Measurements from ENCODE around the gene COIL.

DNA sequence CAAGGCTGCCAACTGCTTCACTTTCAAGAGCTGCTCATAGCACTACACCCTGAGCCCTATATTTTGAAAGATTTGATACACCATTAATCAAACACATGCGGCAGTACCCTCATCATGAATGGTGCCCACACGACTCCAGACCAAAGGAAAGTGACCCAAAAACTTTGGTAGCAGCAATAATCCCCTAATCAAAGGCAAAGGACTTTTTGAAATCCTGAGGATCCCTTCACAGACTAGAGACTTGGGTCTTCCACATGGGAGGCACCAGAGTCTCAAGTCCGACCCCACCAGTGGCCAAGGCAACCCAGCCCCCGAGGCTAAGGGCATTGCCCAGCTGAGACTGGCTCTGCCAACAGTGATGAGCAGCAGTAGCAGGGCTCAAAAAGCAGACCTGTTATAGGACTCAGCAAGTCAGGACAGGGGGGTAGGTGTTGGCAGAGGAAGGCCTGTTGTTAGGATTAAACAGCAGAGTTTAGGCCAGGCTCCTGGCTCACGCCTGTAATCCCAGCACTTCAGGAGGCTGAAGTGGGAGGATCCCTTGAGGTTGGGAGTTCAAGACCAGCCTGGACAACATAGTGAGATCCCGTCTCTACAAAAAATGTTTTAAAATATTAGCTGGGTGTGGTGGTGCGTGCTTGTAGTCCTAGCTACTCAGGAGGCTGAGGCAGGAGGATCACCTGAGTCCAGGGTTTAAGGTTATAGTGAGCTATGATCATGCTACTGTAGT is 50.2 kb downstream of the COIL start:
- no peak for TF ChIP-seq GTF2E2 (tag; IDR thresholded peaks at IDR 0.05)
- TF ChIP-seq, protein P1, sequence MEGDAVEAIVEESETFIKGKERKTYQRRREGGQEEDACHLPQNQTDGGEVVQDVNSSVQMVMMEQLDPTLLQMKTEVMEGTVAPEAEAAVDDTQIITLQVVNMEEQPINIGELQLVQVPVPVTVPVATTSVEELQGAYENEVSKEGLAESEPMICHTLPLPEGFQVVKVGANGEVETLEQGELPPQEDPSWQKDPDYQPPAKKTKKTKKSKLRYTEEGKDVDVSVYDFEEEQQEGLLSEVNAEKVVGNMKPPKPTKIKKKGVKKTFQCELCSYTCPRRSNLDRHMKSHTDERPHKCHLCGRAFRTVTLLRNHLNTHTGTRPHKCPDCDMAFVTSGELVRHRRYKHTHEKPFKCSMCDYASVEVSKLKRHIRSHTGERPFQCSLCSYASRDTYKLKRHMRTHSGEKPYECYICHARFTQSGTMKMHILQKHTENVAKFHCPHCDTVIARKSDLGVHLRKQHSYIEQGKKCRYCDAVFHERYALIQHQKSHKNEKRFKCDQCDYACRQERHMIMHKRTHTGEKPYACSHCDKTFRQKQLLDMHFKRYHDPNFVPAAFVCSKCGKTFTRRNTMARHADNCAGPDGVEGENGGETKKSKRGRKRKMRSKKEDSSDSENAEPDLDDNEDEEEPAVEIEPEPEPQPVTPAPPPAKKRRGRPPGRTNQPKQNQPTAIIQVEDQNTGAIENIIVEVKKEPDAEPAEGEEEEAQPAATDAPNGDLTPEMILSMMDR (IDR thresholded peaks at IDR 0.05 in 2 of 3, conservative IDR thresholded peaks at IDR 0.05 in 1 of 3; ENCODE audit: insufficient read depth in 2 of 3, low read depth in 1 of 3, low read length in 3 of 3) = no peak
